GM10847 (cell line): ENCODE measurements around the gene GYPC.

Experiments
- POLR2A ChIP-seq: IDR thresholded peaks from 2 replicates; pipeline ENCODE4 v1.6.1; 2011; ENCODE audit not compliant: insufficient read length; ENCODE audit errors: extremely low read depth

GYPC gene

GRCh38 chr2:126704434-126705160 lies 48.6 kb downstream of the GYPC start:
- no peak for TF ChIP-seq POLR2A

- TF ChIP-seq POLR2A = no peak
Observed at GRCh38 chr2:126707191-126707590, 51.2 kb downstream of the GYPC start.

- no peak for TF ChIP-seq POLR2A
Observed at GRCh38 chr2:126707941-126708340, 52.0 kb downstream of the GYPC start.

- TF ChIP-seq POLR2A = no peak
Observed at GRCh38 chr2:126714191-126714965, 58.4 kb downstream of the GYPC start.

GRCh38 chr2:126715111-126715510 lies 59.2 kb downstream of the GYPC start:
- no peak for TF ChIP-seq POLR2A

GRCh38 chr2:126715576-126716406 lies 59.8 kb downstream of the GYPC start:
- TF ChIP-seq POLR2A = no peak

- no peak for TF ChIP-seq POLR2A
Observed at GRCh38 chr2:126717928-126718327, 62.0 kb downstream of the GYPC start.

- no peak for TF ChIP-seq POLR2A
Observed at GRCh38 chr2:126719191-126719832, 63.4 kb downstream of the GYPC start.

GRCh38 chr2:126719833-126720351 lies 63.9 kb downstream of the GYPC start:
- no peak for TF ChIP-seq POLR2A

GRCh38 chr2:126720638-126721037 lies 64.7 kb downstream of the GYPC start:
- no peak for TF ChIP-seq POLR2A

GRCh38 chr2:126722081-126722480 lies 66.1 kb downstream of the GYPC start:
- TF ChIP-seq POLR2A = no peak

GRCh38 chr2:126722546-126722945 lies 66.6 kb downstream of the GYPC start:
- no peak for TF ChIP-seq POLR2A

- TF ChIP-seq POLR2A = no peak
Observed at GRCh38 chr2:126723281-126723815, 67.4 kb downstream of the GYPC start.

GRCh38 chr2:126725580-126725979 lies 69.6 kb downstream of the GYPC start:
- no peak for TF ChIP-seq POLR2A

GRCh38 chr2:126729896-126730295 lies 73.9 kb downstream of the GYPC start:
- no peak for TF ChIP-seq POLR2A

GRCh38 chr2:126730655-126731054 lies 74.7 kb downstream of the GYPC start:
- no peak for TF ChIP-seq POLR2A
